NCI-H748 (cell line): Measurements from ENCODE around the gene ZNF446.
"Not testable (repeated sequence)": the region's sequence is repeated elsewhere in the genome, so short reads cannot be mapped to it uniquely, and the experiment has no call there.

ENCODE experiments used
- DNase-seq: peaks from one replicate; lab custom pipeline; 2025; ENCODE audit not compliant: unreplicated experiment; lab: John Stamatoyannopoulos, UW

ZNF446 gene

DNA sequence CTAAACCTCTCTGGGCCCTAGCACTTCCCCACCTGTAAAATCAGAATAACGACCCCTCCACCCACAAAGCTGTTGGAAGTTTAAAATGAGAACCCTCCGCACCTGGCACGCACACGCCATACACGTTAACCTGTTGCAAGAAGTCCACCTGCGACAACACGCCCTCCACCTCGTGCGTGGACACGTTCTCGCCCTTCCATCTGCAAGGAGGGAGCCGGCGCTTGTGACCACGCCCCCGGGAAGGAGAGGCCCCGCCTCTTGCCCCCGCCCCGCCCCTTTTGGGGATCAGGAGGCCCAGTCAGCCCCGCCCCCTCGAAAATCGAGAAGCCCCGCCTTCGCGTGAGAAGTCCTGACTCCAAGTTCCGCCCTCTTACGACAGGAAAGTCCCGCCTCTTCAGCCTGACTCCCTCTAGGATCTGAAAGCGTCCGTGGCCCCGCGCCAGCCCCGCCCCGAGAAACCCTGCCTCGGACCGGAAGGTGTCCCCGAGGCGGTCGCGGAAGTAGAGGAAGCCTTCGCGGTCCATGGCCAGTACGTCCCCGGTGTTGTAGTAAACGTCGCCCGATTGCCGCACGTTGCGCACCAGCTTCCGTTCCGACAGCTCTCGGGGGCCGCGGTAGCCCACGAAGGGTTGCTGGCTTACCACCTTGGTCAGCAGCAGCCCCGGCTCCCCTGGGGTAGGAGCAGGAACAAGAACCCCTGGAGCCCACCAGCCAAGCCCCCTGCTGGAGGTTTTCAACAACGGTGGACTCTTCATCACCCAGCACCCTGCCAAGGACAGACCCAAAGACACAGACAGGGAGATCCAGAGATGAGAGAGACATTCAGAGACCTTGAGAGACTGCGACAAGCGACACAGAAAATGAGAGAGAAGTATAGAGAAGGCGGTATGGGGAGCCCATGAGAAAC, 23.1 kb downstream of the ZNF446 start:
- DNase-seq: peak; percentile 100

DNA sequence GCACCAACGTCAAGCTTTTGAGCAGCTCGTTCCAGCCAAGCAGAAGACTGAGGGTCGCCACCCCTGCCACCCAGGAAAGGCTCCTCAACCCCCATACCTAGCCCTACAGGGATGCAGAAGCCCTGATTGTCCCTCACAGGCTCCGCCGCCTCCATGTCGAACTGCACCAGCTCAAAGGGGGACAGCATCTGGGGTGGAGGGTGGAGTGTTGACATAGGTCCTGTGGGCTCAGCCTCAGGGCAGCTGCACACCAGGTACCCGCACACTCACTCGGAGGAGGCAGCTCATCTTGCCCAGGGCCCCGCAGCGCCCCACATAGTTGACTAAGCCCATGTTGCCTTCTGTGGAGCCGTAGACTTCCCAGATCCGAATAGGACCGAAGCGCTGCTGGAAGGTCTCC, 24.1 kb downstream of the ZNF446 start:
- no peak for DNase-seq

DNA sequence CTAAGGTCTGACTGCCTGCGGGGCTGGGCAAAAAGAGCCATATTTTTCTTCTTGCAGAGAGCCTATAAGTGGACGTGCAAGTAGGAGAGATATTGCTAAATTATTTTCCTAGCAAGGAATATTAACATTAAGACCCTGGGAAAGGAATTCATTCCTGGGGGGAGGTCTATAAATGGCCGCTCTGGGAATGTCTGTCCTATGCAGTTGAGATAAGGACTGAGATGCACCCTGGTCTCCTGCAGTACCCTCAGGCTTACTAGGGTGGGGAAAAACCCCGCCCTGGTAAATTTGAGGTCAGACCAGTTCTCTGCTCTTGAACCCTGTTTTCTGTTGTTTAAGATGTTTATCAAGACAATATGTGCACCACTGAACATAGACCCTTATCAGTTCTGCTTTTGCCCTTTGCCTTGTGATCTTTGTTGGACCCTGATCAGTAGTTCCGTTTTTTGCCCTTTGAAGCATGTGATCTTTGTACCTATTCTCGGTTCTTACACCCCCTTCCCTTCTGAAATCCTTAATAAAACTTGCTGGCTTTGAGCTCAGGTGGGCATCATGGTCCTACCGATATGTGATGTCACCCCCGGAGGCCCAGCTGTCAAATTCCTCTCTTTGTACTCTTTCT, 31.6 kb downstream of the ZNF446 start:
- not testable (repeated sequence) for DNase-seq

DNA sequence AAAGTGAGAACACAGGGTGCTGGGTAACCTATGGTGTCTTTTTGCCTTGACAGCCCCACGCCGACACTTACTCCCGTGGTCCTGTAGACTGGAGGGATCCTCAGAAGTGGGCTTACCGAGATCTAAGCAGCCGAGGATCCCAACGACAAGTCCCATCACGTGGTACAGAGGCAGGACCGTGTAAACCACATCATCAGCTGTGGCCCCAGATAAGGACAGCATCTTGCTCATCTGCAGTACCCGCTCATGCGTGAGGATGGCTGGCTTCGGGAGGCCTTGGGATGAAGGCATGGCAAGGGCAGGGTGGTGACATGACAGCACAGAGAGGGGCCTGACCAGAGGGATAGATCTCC, 33.6 kb downstream of the ZNF446 start:
- no peak for DNase-seq

DNA sequence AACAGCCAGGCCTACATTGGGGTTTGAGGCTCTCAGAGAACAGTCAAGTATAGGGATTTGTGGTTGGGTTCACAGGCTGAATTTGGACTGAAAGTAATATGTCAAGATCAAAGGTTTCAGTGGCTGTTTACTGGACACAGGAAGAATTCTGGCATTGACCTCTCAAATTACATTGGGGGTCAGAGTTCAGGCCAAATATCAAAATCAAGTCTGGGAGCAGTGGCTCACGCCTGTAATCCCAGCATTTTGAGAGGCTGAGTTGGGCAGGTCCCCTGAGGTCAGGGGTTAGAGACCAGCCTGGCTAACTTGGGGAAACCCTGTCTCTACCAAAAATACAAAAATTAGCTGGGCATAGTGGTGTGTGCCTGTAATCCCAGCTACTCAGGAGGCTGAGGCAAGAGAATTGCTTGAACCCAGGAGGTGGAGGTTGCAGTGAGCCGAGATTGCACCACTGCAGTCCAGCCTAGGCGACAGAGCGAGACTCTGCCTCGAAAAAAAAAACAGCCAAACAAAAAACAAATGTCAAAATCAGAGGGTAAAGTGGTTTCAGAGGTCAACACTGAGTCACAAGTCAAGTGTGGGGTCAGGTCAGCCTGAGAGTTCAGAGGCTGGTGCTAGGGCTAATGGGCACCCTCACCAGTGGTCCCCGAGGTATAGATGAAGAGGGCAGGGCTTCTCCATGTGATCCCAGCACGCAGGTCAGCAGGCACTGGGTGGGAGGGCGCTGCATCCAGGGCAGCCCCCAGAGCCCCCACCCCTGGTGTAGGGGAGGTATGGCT, 34.1 kb downstream of the ZNF446 start:
- DNase-seq: no peak

DNA sequence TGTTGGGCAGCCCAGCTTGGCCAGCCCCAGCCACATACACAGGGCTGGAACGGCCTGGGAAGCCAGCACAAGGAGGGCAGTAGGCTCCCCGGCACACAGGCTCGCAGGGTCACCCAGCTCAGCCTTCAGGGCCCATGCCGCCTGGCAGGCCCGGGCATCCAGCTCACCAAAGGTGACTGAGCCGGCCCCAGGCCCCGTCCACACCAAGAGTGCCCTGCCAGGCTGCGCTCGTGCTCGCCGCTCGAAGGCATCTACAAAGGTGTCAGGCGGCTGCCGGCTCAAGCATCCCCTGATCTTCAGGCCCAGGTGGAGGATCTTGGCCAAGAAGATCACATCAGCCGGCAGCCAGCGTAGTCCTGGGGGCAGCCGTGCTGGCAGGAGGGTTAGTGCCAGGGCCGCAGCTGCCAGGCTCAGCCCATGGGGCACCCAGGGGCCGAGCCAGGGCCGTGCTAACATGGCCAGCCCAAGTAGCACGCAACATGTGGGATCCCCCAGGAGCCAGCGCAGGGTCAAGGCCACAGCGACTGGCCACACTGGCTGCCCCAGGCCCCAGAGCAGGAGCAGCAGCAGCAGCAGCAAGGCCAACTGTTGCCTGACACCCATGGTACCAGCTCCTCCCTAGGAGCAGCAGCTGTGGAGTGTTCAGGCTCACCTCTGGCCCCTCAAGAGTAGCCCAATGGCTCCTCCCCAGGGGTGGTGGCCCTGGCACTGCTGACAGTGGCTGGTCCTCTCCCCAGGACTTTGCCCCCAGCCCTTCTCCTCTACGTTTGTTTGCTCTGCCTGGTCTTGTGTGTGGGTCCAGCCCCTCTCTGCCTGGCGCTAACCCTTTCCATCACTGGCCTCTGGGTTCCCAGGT, 35.4 kb downstream of the ZNF446 start, which contains the start of gene SLC27A5:
Gene SLC27A5, minus strand, starts transcription at position 640 of the 856 bp plus-strand sequence. Its CDS starts 37 bp downstream, at position 603.
- DNase-seq: no peak

DNA sequence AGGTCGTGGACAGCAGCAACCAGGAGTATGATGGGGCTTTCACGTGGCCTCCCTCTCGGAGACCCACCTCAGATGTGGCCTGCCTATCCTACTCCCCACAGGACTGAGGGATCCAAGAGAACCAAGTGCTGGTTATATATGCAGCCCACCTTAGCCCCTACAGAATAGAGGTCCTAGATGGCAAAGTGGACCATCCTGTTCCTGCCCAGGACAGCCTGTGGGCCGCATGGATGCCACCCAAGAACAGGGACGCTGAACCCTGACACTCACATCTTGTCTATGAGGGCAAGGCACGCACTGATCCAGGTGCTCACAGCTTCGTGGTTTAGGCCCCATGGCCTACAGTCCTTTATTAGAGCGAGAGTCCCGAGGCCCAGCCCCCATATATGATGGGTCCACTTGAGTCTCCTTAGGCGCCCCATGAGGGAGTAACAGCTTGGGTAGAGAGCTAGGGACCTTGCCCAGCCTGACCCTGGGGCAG, 37.1 kb downstream of the ZNF446 start:
- no peak for DNase-seq

DNA sequence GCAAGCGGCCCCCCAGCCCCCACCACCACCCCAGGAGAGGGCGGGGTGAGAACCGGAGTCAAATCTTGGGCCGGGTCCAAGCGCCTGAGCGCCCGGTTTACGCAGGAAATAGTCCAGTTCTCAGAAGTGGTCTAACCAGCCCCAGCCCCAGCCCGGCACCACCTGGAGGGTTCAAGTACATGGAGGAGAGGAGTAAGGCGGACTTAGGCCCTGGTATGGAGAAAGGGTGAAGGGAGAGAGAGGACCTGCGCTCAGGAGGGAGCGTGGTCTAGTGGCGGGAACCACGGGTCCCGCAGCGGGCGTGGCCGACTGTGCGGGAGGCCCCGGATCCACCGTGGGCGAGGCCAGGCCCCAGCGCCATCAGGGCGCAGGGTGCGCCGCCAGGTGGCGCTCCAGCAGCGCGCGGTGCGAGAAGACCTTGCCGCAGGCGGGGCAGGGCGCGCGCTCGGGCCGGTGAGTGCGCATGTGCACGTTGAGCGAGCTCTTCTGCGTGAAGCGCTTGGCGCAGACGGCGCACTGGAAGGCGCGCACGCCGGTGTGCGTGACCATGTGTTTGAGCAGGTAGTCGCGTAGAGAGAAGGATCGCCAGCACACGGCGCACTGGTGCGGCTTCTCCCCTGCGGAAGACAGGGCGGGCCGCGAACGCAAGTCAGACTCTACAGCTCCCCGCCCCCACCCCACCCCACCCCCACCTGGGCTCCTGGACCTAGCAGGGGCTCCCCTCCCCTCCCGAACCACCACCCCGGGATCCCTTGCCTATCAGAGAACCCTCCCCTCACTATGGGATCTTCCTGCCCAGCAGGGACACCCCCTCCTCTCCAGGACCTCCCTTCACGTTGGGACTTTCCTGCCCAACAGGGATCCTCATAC, 37.8 kb downstream of the ZNF446 start:
- DNase-seq: peak; percentile 99

DNA sequence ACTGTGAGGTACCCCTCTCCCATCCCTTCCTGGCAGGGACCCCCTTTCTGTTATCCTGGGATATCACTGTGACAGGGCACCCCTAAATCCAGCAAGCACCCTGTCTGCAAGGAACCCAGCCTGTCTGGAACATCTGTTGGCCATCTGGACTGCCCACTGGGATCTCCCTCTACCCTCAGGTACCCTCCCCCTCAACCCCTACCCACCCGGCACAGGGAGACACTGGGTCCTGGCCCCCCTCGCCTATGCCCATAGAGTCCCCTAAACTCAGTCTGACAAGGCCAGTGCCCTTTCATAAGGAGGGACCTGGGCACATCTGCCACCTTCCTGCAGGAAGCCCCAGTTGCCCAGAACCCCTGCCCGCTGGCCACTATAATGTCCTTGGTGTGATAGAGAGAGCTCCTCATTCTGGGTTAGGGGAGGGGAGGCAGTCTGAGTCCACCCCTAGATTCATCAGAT, 38.4 kb downstream of the ZNF446 start:
- no peak for DNase-seq

DNA sequence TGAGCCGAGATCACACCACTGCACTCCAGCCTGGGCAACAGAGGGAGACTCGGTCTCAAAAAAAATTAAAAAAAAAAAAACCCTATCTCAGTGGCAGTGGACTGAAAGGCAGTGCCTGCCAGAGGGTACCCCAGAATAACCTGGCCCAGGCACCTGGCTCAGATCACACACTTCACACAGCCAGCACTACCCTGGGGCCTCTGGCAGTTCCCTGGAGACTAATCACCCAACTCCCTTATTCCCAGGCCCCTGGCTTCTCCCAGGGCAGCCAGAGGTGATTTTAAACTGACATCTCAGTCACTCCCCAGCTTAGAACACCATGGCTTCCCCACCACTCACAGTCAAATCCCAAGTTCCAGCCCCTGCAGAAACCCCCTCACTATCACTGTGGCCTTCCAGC, 39.1 kb downstream of the ZNF446 start:
- DNase-seq: no peak

DNA sequence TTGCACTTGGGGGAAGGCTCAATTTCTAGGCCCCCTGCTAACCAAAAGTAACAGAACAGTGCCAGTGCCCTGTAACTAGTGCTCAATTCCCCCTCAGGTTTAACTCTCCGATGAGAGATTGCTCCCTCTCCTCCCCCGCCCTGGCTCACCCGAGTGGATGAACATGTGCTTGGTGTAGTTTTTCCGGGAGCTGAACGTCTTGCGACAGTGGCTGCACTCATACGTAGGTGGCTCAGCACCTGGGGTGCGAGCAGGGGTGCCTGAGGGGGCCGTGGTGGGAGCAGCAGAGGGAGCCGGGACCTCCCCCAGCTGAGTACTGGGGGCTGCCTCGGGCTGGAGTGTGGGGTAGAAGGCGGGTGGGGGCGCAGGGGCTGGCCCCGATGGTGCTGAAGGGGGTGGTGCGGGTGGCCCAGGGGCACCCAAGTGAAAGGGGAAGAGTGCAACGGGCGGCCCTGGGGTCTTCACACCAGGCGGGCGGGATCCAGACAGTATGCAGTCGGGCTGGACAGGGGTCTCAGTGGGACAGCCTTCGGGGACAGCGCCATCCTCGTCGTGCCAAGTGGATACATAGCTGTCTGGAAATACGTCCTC, 40.2 kb downstream of the ZNF446 start:
- DNase-seq: no peak

DNA sequence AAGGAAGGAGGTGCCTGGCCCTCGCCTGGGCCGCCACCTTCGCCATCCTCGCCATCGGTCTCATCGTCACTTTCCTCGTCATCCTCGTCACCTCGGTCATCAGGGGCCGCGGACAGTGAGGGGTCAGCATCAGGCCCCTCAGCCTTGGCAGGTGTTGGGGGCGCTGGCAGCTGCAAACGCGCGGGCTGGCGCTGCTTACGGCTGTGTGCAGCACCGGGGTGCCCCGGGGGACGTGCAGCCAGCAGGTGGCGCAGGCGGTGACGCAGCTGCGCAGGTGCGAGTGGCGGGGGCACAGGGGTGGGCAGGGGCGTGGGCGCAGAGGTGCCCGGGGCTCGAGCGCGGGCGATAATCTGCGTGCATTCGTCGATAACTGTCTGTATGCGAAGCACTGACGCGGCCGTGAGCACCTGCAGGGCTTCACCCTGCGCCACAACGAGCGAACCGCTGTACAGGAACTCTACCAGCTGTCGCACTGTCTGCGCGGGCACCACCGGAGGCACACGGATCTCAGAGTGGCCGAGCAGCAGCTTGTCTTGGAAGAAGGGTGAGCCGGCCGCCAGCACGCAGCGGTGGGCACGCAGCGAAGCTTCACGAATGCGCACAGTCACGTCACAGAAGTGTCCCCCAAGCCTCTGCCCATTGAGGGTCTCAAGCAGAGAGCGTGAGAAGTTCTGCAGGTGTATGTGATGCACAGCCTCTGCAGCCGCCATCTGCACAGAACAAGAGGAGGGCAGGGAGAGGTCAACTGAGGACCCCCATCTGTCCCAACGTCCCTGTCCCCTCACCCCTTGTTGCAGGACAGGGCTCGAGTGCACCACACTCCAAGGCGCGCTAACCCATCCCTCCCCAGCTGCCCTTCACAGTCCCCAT, 41.0 kb downstream of the ZNF446 start:
- DNase-seq: no peak

DNA sequence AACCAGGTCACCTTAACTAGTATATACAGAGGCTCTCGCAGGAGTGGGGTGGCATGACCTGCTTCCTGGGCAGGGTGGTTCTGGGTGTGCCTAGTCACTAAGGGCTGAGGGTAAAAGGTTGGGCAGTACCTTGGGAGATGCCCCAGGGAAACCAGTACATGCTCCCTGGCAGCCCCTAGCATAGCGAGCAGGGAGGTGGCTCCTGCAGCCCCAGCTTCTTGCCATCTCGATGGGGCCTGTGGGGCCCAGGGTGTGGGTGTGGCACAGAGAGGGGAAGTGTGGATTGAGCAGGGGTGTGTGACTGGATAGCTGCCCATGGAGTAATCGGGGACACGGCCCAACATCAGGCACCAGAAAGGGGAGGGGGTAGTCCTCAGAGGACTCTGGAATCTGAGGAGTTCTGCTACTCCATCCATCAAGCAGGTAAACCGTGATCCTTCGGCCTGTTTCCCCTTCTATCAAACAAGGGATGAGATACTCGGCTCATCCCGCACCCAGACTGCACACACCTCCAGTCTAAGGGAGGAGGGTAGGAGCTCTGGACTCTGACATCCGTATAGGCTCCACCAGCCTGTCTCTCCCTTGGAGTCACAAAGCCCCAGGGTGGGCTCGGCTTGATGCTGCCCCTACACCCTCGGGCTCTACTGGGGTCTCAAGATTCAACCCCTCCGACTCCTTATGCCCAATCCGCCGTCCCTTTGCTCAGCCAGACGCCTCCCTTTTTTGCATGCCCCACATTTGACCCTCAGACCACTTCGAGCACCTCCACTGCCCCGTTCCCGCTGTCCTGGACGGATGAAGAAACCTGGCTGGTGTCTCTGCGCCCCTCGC, 42.3 kb downstream of the ZNF446 start:
- peak; percentile 57 for DNase-seq

DNA sequence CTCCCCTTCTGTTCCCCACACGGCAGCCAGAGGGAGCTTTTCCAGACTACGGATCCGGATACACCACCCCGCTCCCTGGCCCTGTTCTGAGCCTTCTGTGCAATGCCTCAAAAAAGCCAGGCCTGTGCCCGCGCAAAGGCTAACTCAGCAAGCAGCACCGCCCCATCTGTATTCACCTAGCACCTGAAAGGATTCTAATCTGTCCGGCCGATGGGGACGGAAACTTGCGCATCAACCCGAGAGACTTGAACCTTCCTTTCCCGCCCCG, 42.9 kb downstream of the ZNF446 start:
- peak; percentile 91 for DNase-seq

DNA sequence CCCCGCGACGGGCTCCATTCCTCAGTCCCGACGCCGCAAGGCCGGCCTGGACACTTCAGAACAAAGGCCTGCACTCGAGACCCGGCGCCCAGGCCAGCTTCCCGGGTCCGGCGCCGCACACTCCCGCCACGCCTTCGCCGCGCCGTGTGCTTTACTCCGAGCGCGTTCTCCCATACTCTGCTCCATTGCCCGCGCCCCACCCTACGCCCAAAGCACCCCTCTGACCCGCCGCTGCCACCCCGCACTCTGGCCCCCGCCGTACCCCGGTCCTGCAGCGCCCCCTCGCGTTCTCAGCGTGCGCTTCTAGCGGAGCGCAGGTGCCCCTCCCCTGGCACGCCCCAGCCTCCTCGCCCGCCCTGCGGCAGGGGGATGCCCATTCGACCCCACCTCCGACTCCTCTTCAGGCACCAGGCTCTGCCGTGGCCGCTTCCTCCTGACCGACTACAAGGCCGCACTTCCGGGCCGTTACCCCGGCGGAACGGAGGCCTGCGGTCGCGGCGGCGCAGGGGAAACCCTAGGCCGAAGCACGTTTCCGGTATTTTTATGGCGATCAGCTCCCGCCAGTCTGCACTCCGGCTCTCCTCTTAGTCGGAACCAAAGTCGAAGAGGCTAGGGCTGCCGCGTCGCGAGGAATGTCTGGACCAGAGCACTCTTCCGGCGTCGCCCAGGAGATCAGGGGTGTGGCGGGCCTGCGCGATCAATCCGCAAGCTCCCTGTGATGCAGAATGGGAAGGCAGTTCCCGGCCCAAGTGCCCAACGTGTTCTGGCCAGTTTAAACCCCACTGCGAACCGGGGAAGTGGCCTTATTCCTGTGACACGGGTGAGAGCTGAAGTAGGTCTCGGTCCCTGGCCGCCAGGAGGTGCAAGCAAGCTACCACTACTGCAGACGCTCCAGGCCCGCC, 43.5 kb downstream of the ZNF446 start, which contains the start of gene ZBTB45:
Gene ZBTB45, minus strand, starts transcription at position 456 of the 902 bp plus-strand sequence. CDS start 2,137 bp downstream, outside the sequence.
- peak; percentile 99 for DNase-seq

DNA sequence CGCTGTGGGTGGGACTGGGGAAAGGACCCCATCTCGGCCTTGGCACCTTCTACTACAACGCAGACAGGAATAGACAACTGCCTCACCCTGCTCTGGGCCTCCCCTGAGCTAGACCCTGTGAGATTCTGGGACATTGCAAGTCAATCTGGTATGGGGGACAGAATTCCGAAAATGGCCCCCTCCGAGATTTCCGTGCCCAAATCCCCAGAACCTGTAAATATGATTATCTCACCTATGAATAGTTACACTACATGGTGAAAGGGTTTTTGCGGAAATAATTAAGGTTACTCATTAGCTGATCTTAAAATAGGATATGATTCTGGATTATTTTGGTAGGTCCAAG, 44.1 kb downstream of the ZNF446 start:
- DNase-seq: no peak

DNA sequence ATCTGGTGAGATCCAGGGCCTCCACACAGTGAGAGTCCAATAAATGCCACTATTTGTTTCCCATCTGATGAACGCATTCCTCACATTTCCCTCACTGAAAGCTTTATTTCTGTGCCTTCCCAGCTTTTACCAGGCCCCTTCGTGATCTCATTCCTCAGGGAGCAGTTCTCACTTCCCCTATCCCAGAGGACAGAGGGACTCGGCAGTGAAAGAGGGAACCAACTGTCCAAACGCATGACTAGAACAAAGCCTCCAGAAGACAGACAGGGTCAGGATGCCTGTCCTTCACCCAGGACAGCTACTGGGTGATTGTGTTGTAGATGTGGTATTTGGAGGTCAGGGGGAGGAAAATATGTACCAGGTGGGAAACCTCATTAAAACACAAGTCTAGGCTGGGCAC, 45.5 kb downstream of the ZNF446 start:
- no peak for DNase-seq
